Adrenal gland (tissue), 12 donors: ENCODE measurements around the gene DSTYK. TPM values are rescaled to one million over a fixed set of nuclear protein-coding genes. Genes with fewer than 3 reads are reported as not detected.

Experiments used
- DNase-seq, 7 donors: peaks; one replicate each; pipeline ENCODE4 v3.0.0-alpha.2; 2019 to 2020
- H3K27ac ChIP-seq, 5 donors: fragments of 200-600 bp; sonication (generic) in 4 of 5; 1 replicate in 3 of 5; 2 replicates in 2 of 5; pipeline versions ENCODE4 v1.5.1 to v1.8.0; 2016 to 2020; ENCODE audit warnings: mild to moderate bottlenecking in 1 of 5
- H3K27me3 ChIP-seq: fragments of 200-600 bp; 2 replicates; pipeline ENCODE4 v1.8.0; 2021
- H3K36me3 ChIP-seq, 2 donors: fragments of 200-600 bp; replicated peaks in 1 of 2; 1 replicate in 1 of 2; 2 replicates in 1 of 2; pipeline versions ENCODE4 v1.5.1 to v1.8.0; 2018 to 2022
- H3K4me1 ChIP-seq, 2 donors: fragments of 200-600 bp; replicated peaks in 1 of 2; 1 replicate in 1 of 2; 2 replicates in 1 of 2; pipeline versions ENCODE4 v1.5.1 to v1.8.0; 2018 to 2021
- H3K4me3 ChIP-seq, 4 donors: fragments of 200-600 bp; sonication (generic) in 3 of 4; one replicate each; pipeline ENCODE4 v1.5.1; 2016 to 2018
- H3K9me3 ChIP-seq, 3 donors: fragments of 200-600 bp; sonication (generic) in 1 of 3; replicated peaks in 1 of 3; 1 replicate in 2 of 3; 2 replicates in 1 of 3; pipeline versions ENCODE4 v1.5.1 to v1.8.0; 2016 to 2021
- CTCF ChIP-seq, 6 experiments: fragments of 450-650 bp in 4 of 6; fragments of 200-600 bp in 2 of 6; sonication (generic) in 1 of 6; IDR thresholded peaks; 1 replicate in 5 of 6; 2 replicates in 1 of 6; pipeline versions ENCODE4 v1.5.1 to v1.8.0; 2016 to 2021; ENCODE audit warnings: antibody characterized with exemption in 6 of 6, mild to moderate bottlenecking in 2 of 6, moderate library complexity in 1 of 6
- POLR2A ChIP-seq, 2 donors: fragments of 450-650 bp; IDR thresholded peaks; one replicate each; pipeline ENCODE4 v1.6.1; 2017; ENCODE audit warnings: antibody characterized with exemption in 2 of 2, mild to moderate bottlenecking in 2 of 2, moderate library complexity in 1 of 2
- WGBS, 4 donors: extraction: QIAGEN DNeasy Blood & Tissue Kit in 2 of 4; methylation state at CpG; one replicate each; pipeline versions ENCODE4 v1.1.5 to v1.1.7; 2013 to 2017; 5-methylcytosine and 5-hydroxymethylcytosine counted together
- intact Hi-C, 2 donors: fragments of 100-400 bp; cut with DNase I; formaldehyde crosslinking; loops; one replicate each; pipeline versions ENCODE4 v1.14.1 to v1.15.0; 2022 to 2023
- polyA plus RNA-seq, 3 donors: library from polyadenylated mRNA; stranded (reverse); fragments of 200-250 nt in 2 of 3; fragments of 350-450 nt in 1 of 3; fragmentation: Illumina TruSeq in 1 of 3; extraction: RNeasy Lipid Tissue Mini Kit (QIAGEN cat#74804) in 1 of 3; gene quantifications; one replicate each; pipeline ENCODE4 v1.2.3, GENCODE V29; 2013 to 2014
- total RNA-seq, 9 donors: library from RNA; depleted of rRNA in 4 of 9; stranded (reverse); fragments of >200 nt in 4 of 9; fragments of 120-200 nt in 1 of 9; fragmentation: NEBNext Ultra II Directional in 1 of 9; extraction: Animal tissue kit (Norgen Biotek cat#: 25700) in 1 of 9; gene quantifications; one replicate each; pipeline versions ENCODE4 v1.1.0 to v1.2.4, GENCODE V29; 2013 to 2023
- donor health status: healthy with polysubstance abuse.
- donor health status: Bipolar disorder and iron deficiency.
- donor health status: DM: yes; HTN: yes; CAD: no.
- donor health status: DM: no; HTN: no; CAD: no.
- donor health status: DM: no; HTN: no; CAD: no.
- donor health status: DM: yes; HTN: yes; CAD: no.

Gene DSTYK
- total and polyA plus RNA-seq, 12 donors = 4.4 to 22.9 (median 16.1) TPM

GRCh38 chr1:205172729-205173366 is 38.7 kb downstream of the DSTYK start:
- peaks cover 0 to 10% of the 10 kb centered on the region in 2 donors for H3K36me3 ChIP-seq
- intact Hi-C loops = no loop called here
- H3K27ac ChIP-seq = peak overlapping the region in 2 of 5 donors; percentile 2 to 37
- H3K9me3 ChIP-seq = no peaks in the 10 kb centered on the region
- H3K4me3 ChIP-seq = no peak overlapping the region
- H3K27me3 ChIP-seq = no peaks in the 10 kb centered on the region
- TF ChIP-seq POLR2A (IDR thresholded peaks at IDR 0.05) = no peak
- TF ChIP-seq CTCF (IDR thresholded peaks at IDR 0.05) = no peak
- DNase-seq = no peak
- 92 to 94% (median 94%) methylated on average over 4 of the region's 4 CpGs for WGBS, 4 donors
- H3K4me1 ChIP-seq = peaks cover 12 to 20% of the 10 kb centered on the region in 2 donors

- DNase-seq = no peak
- WGBS, 4 donors = 91 to 99% (median 92%) methylated on average over 5 of the region's 5 CpGs
- Histone ChIP-seq H3K36me3 (peaks cover 0 to 24% of the 10 kb centered on the region in 2 donors), H3K4me1 (peaks cover 12 to 16% of the 10 kb centered on the region in 2 donors), H3K4me3 (no peak overlapping the region), H3K27me3 (no peaks in the 10 kb centered on the region), H3K27ac (no peak overlapping the region), H3K9me3 (no peaks in the 10 kb centered on the region)
- intact Hi-C loops = no loop called here
- TF ChIP-seq POLR2A (IDR thresholded peaks at IDR 0.05) (no peak), CTCF (IDR thresholded peaks at IDR 0.05) (no peak)
Observed at GRCh38 chr1:205171369-205171768, 40.1 kb downstream of the DSTYK start.

- Histone ChIP-seq H3K4me1 (peaks cover 6 to 9% of the 10 kb centered on the region in 2 donors), H3K27ac (no peak overlapping the region), H3K9me3 (no peaks in the 10 kb centered on the region), H3K4me3 (no peak overlapping the region), H3K27me3 (no peaks in the 10 kb centered on the region), H3K36me3 (peaks cover 0 to 26% of the 10 kb centered on the region in 2 donors)
- TF ChIP-seq CTCF (IDR thresholded peaks at IDR 0.05) (no peak), POLR2A (IDR thresholded peaks at IDR 0.05) (no peak)
- WGBS, 4 donors = 81 to 91% (median 86%) methylated on average over 9 of the region's 9 CpGs
- intact Hi-C loops = no loop called here
- no peak for DNase-seq
Observed at GRCh38 chr1:205170532-205171269, 40.8 kb downstream of the DSTYK start.

GRCh38 chr1:205169248-205169647 is 42.3 kb downstream of the DSTYK start:
- Histone ChIP-seq H3K9me3 (no peaks in the 10 kb centered on the region), H3K4me3 (no peak overlapping the region), H3K4me1 (no peaks in the 10 kb centered on the region), H3K27me3 (no peaks in the 10 kb centered on the region), H3K27ac (no peak overlapping the region), H3K36me3 (peaks cover 0 to 26% of the 10 kb centered on the region in 2 donors)
- DNase-seq = no peak
- no peak for TF ChIP-seq POLR2A (IDR thresholded peaks at IDR 0.05)
- no peak for TF ChIP-seq CTCF (IDR thresholded peaks at IDR 0.05)
- WGBS, 4 donors = 90 to 92% (median 91%) methylated on average over 10 of the region's 10 CpGs
- intact Hi-C loops = no loop called here
